Transverse colon (tissue), 4 donors: ENCODE results near the gene DEAF1.

Experiments used
- EP300 ChIP-seq: sonication (generic); formaldehyde crosslinking; IDR thresholded peaks from one replicate; pipeline ENCODE4 v1.6.1; 2017; ENCODE audit warnings: antibody characterized with exemption, low read depth
- POLR2A ChIP-seq: fragments of 450-650 bp; IDR thresholded peaks from one replicate; pipeline ENCODE4 v1.6.1; 2016; ENCODE audit warnings: antibody characterized with exemption, mild to moderate bottlenecking, moderate library complexity
- POLR2AphosphoS5 ChIP-seq, 3 donors: sonication (generic); formaldehyde crosslinking; IDR thresholded peaks; one replicate each; pipeline ENCODE4 v1.6.1; 2016; ENCODE audit warnings: antibody characterized with exemption in 3 of 3
- TF ChIP-seq, protein P1 (sequence below), 5 experiments: fragments of 200-600 bp in 3 of 5; fragments of 450-650 bp in 2 of 5; sonication (generic) in 3 of 5; IDR thresholded peaks; 1 replicate in 2 of 5; 2 replicates in 3 of 5; pipeline ENCODE4 v1.5.1; 2016 to 2017; ENCODE audit warnings: antibody characterized with exemption in 5 of 5, inconsistent platforms in 3 of 5, mild to moderate bottlenecking in 2 of 5, moderate library complexity in 1 of 5

- TF ChIP-seq POLR2A, result no peak
- TF ChIP-seq, protein P1, sequence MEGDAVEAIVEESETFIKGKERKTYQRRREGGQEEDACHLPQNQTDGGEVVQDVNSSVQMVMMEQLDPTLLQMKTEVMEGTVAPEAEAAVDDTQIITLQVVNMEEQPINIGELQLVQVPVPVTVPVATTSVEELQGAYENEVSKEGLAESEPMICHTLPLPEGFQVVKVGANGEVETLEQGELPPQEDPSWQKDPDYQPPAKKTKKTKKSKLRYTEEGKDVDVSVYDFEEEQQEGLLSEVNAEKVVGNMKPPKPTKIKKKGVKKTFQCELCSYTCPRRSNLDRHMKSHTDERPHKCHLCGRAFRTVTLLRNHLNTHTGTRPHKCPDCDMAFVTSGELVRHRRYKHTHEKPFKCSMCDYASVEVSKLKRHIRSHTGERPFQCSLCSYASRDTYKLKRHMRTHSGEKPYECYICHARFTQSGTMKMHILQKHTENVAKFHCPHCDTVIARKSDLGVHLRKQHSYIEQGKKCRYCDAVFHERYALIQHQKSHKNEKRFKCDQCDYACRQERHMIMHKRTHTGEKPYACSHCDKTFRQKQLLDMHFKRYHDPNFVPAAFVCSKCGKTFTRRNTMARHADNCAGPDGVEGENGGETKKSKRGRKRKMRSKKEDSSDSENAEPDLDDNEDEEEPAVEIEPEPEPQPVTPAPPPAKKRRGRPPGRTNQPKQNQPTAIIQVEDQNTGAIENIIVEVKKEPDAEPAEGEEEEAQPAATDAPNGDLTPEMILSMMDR (IDR thresholded peaks at IDR 0.05), result no peak
- no peak for TF ChIP-seq POLR2AphosphoS5 (IDR thresholded peaks at IDR 0.05)
- no peak for TF ChIP-seq EP300
These were observed 39.8 kb downstream of the DEAF1 start for GRCh38 chr11:655036-655726.
